Gastrocnemius medialis (tissue), 4 donors: ENCODE results near the gene EMC7.

Experiments
- CTCF ChIP-seq, 5 experiments: fragments of 450-650 bp in 3 of 5; fragments of 200-600 bp in 2 of 5; sonication (generic) in 2 of 5; IDR thresholded peaks in 4 of 5; conservative IDR thresholded peaks in 1 of 5; 1 replicate in 4 of 5; 2 replicates in 1 of 5; pipeline ENCODE4 v1.5.1; 2016 to 2019; ENCODE audit warnings: antibody characterized with exemption in 5 of 5, mild to moderate bottlenecking in 3 of 5, moderate library complexity in 3 of 5
- POLR2A ChIP-seq, 2 donors: fragments of 450-650 bp; IDR thresholded peaks; one replicate each; pipeline ENCODE4 v1.6.1; 2017; ENCODE audit warnings: antibody characterized with exemption in 2 of 2, mild to moderate bottlenecking in 2 of 2, moderate library complexity in 2 of 2

- no peak for TF ChIP-seq CTCF (IDR thresholded peaks at IDR 0.05 in 4 of 5, conservative IDR thresholded peaks at IDR 0.05 in 1 of 5)
- no peak for TF ChIP-seq POLR2A (IDR thresholded peaks at IDR 0.05)
Observed at GRCh38 chr15:34065941-34066340, 35.7 kb downstream of the EMC7 start.
